ENCODE results near the gene ZKSCAN3.

GRCh38 chr6:28334286-28335039 is 15.3 kb upstream of the ZKSCAN3 start:
- TF ChIP-seq POLR2A (IDR thresholded peaks at IDR 0.05; ENCODE audit: low read depth, low read length), result no peak
- no peak for TF ChIP-seq POLR2AphosphoS5 (IDR thresholded peaks at IDR 0.05; ENCODE audit: low read depth, low read length)

All from GM12892 (cell line).